Ureter (tissue), 1 donor: ENCODE data around the gene MAGI2. TPM values are rescaled to one million over a fixed set of nuclear protein-coding genes. Genes with fewer than 3 reads are reported as not detected.

Source experiments
- DNase-seq: peaks from one replicate; pipeline ENCODE4 v3.0.0-alpha.2; 2020; ENCODE audit warnings: low spot score
- total RNA-seq: library from RNA; stranded (reverse); gene quantifications from one replicate; pipeline ENCODE4 v1.2.4, GENCODE V29; 2023
- donor health status: DM: yes; HTN: yes; CAD: no.

MAGI2 gene
- total RNA-seq, 1 donor from 2014 or later, result 25.3 TPM

GRCh38 chr7:77995717-77996116 is 1457.8 kb downstream of the MAGI2 start:
- DNase-seq, result no peak

- no peak for DNase-seq
Measured at GRCh38 chr7:77993838-77994237, 1459.6 kb downstream of the MAGI2 start.

GRCh38 chr7:77991656-77992055 is 1461.8 kb downstream of the MAGI2 start:
- DNase-seq, result no peak

GRCh38 chr7:77989981-77990566 is 1463.4 kb downstream of the MAGI2 start:
- no peak for DNase-seq

DNA sequence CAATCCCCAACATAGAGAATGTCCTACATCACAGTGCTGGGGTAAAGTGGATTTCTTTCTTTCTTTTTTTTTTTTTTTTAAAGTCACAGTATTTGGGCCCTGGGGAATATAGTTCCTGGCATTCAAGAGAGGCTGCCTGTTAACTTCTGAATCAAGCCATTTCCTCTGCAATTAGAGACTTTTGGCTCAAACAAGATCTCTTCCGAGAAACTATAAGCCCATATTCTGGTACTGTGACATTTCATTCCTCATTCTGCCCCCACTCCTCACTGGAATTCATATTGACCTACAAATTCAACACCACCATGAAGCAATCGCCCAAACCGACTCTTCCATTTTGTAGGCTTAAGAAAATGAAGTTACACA is 1467.5 kb downstream of the MAGI2 start:
- DNase-seq, result no peak

DNA sequence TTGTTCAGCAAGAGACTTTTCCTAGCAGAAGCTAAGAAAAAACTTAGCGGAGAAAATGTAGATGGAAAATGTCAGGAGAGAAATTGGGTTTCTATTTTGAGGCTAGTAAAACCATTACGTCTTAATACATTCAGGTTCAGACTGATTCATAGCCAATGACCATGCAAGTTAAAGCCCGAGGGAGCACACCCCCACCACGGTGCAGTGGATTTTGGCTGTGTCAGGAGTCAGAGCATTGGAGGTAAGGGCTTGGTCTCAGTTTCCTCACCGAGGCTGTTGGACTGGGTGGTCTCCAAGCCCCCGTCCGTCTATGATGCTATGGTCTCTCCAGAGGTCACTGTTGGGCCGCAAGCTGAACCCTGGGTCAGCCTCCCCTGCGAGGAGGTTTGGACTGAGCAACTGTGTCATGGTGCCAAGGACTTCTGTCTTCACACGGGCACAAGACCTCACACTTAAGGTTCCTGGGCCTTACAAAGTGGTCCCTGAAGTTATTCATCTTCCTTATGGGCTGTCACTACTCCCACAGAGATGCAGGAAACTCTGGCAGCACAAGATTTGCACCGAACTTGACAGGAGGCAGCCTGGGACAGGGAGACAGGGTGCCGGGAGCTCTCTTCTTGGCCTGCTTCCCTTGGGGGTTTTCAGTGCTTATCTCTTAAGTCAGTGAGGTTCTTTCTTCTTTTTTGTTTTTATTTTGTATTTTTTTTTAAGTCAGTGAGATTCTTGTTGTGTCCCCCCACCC is 1468.1 kb downstream of the MAGI2 start:
- no peak for DNase-seq

GRCh38 chr7:77983973-77984372 is 1469.5 kb downstream of the MAGI2 start:
- DNase-seq, result no peak

GRCh38 chr7:77982926-77983550 is 1470.4 kb downstream of the MAGI2 start:
- DNase-seq, result no peak

GRCh38 chr7:77980087-77980713 is 1473.3 kb downstream of the MAGI2 start:
- no peak for DNase-seq

DNA sequence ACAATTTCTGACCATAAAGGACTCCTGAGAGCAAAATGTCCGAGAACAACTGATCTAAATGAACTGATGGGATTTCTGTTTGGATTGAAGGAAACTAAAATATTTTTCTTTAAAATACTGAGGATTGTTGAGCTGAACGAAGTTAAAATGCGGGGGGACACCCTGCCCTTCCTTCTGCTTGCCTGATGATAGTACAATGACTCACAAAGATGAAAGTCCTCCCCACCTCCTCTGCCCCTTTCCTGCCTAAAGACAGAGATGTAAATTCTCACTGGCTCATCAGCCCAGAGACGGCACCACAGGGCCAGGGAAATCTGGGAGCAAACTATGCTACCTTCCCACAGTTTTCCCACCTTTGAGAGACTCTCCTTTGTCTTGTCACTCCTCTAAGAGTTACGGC is 1474.2 kb downstream of the MAGI2 start:
- DNase-seq, result no peak

GRCh38 chr7:77975672-77976480 is 1477.6 kb downstream of the MAGI2 start:
- no peak for DNase-seq

- no peak for DNase-seq
Measured at GRCh38 chr7:77971726-77972125, 1481.7 kb downstream of the MAGI2 start.

DNA sequence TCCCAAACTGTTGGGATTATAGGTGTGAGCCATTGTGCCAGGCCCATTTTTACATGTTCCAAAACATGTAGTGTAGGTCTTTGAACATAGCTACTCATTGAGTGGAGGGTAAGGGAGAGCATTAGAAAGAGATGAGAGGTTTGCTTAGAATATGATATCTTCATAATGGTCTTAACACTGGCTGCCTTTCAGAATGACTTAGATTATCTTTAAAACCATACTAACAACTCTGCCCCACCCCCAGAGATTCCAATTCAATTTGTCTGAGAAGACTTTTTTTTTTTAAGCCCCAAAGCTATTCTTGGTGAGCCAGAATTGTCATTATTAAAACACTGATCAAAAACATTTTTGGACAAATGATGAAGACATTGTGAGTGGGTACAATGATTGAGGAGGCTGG is 1486.0 kb downstream of the MAGI2 start:
- no peak for DNase-seq
